Endothelial cell of umbilical vein (primary cell): Measurements from ENCODE around the gene HMCES. TPM values are rescaled to one million over a fixed set of nuclear protein-coding genes. Genes with fewer than 3 reads are reported as not detected.

Experiments
- BruUV-seq: library from RNA; stranded (reverse); fragments of 400-500 nt; replicated peaks from 2 replicates; lab custom pipeline; 2021; lab: Mats Ljungman, UMichigan
- CTCF ChIA-PET: fragments of 300-600, 350-600 bp; sonication (Branson Sonifier 250); formaldehyde crosslinking; loops from one replicate; lab custom pipeline; 2021; ENCODE audit warnings: antibody characterized with exemption, inconsistent platforms; lab: Charles Lee
- POLR2A ChIA-PET: fragments of 300-600, 350-600 bp; sonication (Branson Sonifier 250); formaldehyde crosslinking; loops from one replicate; lab custom pipeline; 2021; ENCODE audit warnings: antibody characterized with exemption, inconsistent platforms; lab: Charles Lee
- DNase-seq: peaks from one replicate; pipeline ENCODE4 v3.0.0-alpha.2; 2011; ENCODE audit warnings: low read depth, low spot score
- FAIRE-seq: peaks from 2 replicates; lab custom pipeline; 2011; peaks lifted over from hg19 to GRCh38; lab: Jason Lieb, UNC
- H2AFZ ChIP-seq: 2 replicates; pipeline ENCODE4 v1.6.0; 2012; ENCODE audit warnings: low read depth, low read length, control low read depth, inconsistent platforms
- H3K27ac ChIP-seq: 2 replicates; pipeline ENCODE4 v1.5.1; 2011; ENCODE audit warnings: low read depth, mild to moderate bottlenecking, control low read depth, low read length, moderate library complexity; ENCODE audit not compliant: insufficient read depth
- H3K27me3 ChIP-seq, 2 experiments: 2 replicates each; pipeline versions ENCODE4 v1.6.0 to v1.6.1; 2011; ENCODE audit warnings: low read length in 2 of 2, mixed read lengths in 1 of 2; ENCODE audit not compliant: control insufficient read depth in 2 of 2, insufficient read depth in 2 of 2
- H3K36me3 ChIP-seq, 2 experiments: 2 replicates in 1 of 2; 3 replicates in 1 of 2; pipeline ENCODE4 v1.5.1; 2011; ENCODE audit warnings: low read length in 2 of 2, mild to moderate bottlenecking in 1 of 2, moderate library complexity in 1 of 2; ENCODE audit not compliant: control insufficient read depth in 2 of 2, insufficient read depth in 2 of 2; ENCODE audit errors: extremely low read depth in 1 of 2
- H3K4me1 ChIP-seq: 3 replicates; pipeline ENCODE4 v1.5.1; 2011; ENCODE audit warnings: mild to moderate bottlenecking, low read length; ENCODE audit not compliant: control insufficient read depth, insufficient read depth; ENCODE audit errors: extremely low read depth
- H3K4me2 ChIP-seq: 2 replicates; pipeline ENCODE4 v1.6.1; 2011; ENCODE audit warnings: low read length, control low read depth, mixed read lengths; ENCODE audit not compliant: insufficient read depth
- H3K4me3 ChIP-seq, 3 experiments: fragments of 200-600 bp in 1 of 3; sonication (generic), shearing (Covaris generic) in 1 of 3; replicated peaks in 1 of 3; 2 replicates each; pipeline ENCODE4 v1.5.1; 2011 to 2016; ENCODE audit warnings: control low read depth in 3 of 3, low read length in 3 of 3, mild to moderate bottlenecking in 2 of 3, inconsistent platforms in 1 of 3, low read depth in 1 of 3, moderate library complexity in 1 of 3; ENCODE audit not compliant: insufficient read depth in 1 of 3
- H3K79me2 ChIP-seq: 2 replicates; pipeline ENCODE4 v1.6.0; 2012; ENCODE audit warnings: low read length, inconsistent platforms; ENCODE audit not compliant: control insufficient read depth, insufficient read depth
- H3K9ac ChIP-seq: replicated peaks from 2 replicates; pipeline ENCODE3; 2011; ENCODE audit warnings: low read length, control low read depth; ENCODE audit not compliant: insufficient read depth; ENCODE audit errors: extremely low read depth
- H3K9me1 ChIP-seq: replicated peaks from 3 replicates; pipeline ENCODE4 v1.6.0; 2011; ENCODE audit warnings: mild to moderate bottlenecking, low read length; ENCODE audit not compliant: control insufficient read depth, insufficient read depth; ENCODE audit errors: extremely low read depth
- H3K9me3 ChIP-seq: replicated peaks from 2 replicates; pipeline ENCODE4 v1.5.1; 2012; ENCODE audit warnings: low read length, inconsistent platforms; ENCODE audit not compliant: control insufficient read depth, insufficient read depth
- H4K20me1 ChIP-seq: replicated peaks from 2 replicates; pipeline ENCODE3; 2011; ENCODE audit warnings: mild to moderate bottlenecking, low read length; ENCODE audit not compliant: control insufficient read depth, insufficient read depth; ENCODE audit errors: extremely low read depth
- EZH2 ChIP-seq: IDR thresholded peaks from 2 replicates; pipeline ENCODE4 v1.6.1; 2012; ENCODE audit warnings: borderline replicate concordance, low read depth, mild to moderate bottlenecking, moderate library complexity, low read length, inconsistent platforms; ENCODE audit not compliant: severe bottlenecking
- FOS ChIP-seq: IDR thresholded peaks from 2 replicates; pipeline ENCODE4 v1.6.1; 2011; ENCODE audit warnings: mild to moderate bottlenecking, low read length, moderate library complexity, borderline replicate concordance; ENCODE audit not compliant: insufficient read depth
- GATA2 ChIP-seq: IDR thresholded peaks from 2 replicates; pipeline ENCODE4 v1.7.0; 2011; ENCODE audit warnings: low read depth, mild to moderate bottlenecking, moderate library complexity, mixed read lengths, low read length; ENCODE audit not compliant: insufficient read length, insufficient read depth
- JUN ChIP-seq: IDR thresholded peaks from 2 replicates; pipeline ENCODE4 v1.6.1; 2011; ENCODE audit warnings: borderline replicate concordance, low read depth; ENCODE audit not compliant: insufficient read length, insufficient read depth
- MYC ChIP-seq: IDR thresholded peaks from one replicate; pipeline ENCODE4 v1.6.1; 2011; ENCODE audit warnings: mild to moderate bottlenecking, low read depth, low read length
- POLR2A ChIP-seq: IDR thresholded peaks from 2 replicates; pipeline ENCODE4 v1.6.1; 2012; ENCODE audit warnings: low read depth, mild to moderate bottlenecking, control low read depth, low read length
- POLR2AphosphoS5 ChIP-seq: IDR thresholded peaks from 2 replicates; pipeline ENCODE4 v1.6.1; 2012; ENCODE audit warnings: low read depth, mild to moderate bottlenecking, control low read depth, low read length, moderate library complexity; ENCODE audit not compliant: insufficient read depth
- dilution Hi-C: fragments of 300-500 bp; cut with MboI; formaldehyde crosslinking; loops from one replicate; pipeline ENCODE4 v1.15.0; 2019; ENCODE audit warnings: low sequenced_read_pairs; ENCODE audit not compliant: extremely low pct_ligation_motif_present
- intact Hi-C: fragments of 100-400 bp; cut with micrococcal nuclease; formaldehyde crosslinking; loops from one replicate; pipeline ENCODE4 v1.10.0; 2022
- polyA plus RNA-seq, 4 experiments: library from polyadenylated mRNA; depleted of rRNA in 3 of 4; stranded (reverse) in 3 of 4; unstranded in 1 of 4; fragments of >200 nt; gene quantifications; 2 replicates each; pipeline versions ENCODE4 v1.2.1 to v1.2.3, GENCODE V29; 2011 to 2012; ENCODE audit warnings: missing spikeins in 1 of 4
- total RNA-seq: library from RNA; stranded (reverse); gene quantifications from 2 replicates; pipeline ENCODE4 v1.2.3, GENCODE V29; 2021
- TF ChIP-seq, protein P1 (sequence below), 2 donors: IDR thresholded peaks; 1 replicate in 1 of 2; 2 replicates in 1 of 2; pipeline ENCODE4 v1.5.1; 2011; ENCODE audit warnings: low read length in 2 of 2, mild to moderate bottlenecking in 2 of 2, moderate library complexity in 2 of 2, control low read depth in 1 of 2, inconsistent platforms in 1 of 2, low read depth in 1 of 2; ENCODE audit not compliant: insufficient read depth in 1 of 2; ENCODE audit errors: extremely low read depth in 1 of 2
- TF ChIP-seq, protein P2 (sequence below): IDR thresholded peaks from 2 replicates; pipeline ENCODE4 v1.6.1; 2011; ENCODE audit not compliant: insufficient read depth, insufficient read length

The HMCES gene
- total and polyA plus RNA-seq, 2 donors (not counting 3 experiments of a cell fraction or from before 2014, with no cell fraction given): 30.6 to 40.8 TPM

DNA sequence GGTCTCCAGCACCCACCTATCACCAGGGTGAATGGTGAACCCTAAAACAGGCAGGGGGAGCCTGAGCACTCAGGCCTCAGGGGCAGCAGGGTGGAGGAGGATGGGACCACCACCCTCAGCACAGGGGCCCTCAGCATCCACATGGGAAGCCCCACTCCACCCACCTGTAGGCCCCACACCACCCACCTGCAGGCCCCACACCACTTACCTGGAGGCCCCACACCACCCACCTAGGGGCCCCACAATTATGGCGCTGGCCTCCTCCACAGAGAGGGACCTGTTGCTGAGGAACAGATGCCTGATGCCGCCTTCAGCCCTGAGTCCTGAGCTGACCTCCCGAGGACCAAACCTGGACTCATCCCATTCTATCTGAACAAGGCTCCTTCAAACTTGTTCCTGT, 46.7 kb downstream of the HMCES start:
- no peak overlapping the region for H3K4me3 ChIP-seq
- ChIA-PET CTCF (interaction anchor here (1.0 kb wide), 1 partner anchor 9 kb away, joined by 3 read pairs; a partner anchor contains a TSS), POLR2A (no interaction called here)
- no peaks in the 10 kb centered on the region for H3K4me1 ChIP-seq
- no peak overlapping the region for H2AFZ ChIP-seq
- no peaks in the 10 kb centered on the region for H3K9me3 ChIP-seq
- BruUV-seq: no TSS peak
- no peaks in the 10 kb centered on the region for H4K20me1 ChIP-seq
- H3K79me2 ChIP-seq: no peaks in the 10 kb centered on the region
- intact Hi-C loops: no loop called here
- no peaks in the 10 kb centered on the region for H3K9me1 ChIP-seq
- no peak overlapping the region for H3K9ac ChIP-seq
- no peaks in the 10 kb centered on the region for H3K36me3 ChIP-seq
- H3K4me2 ChIP-seq: no peak overlapping the region
- no peaks in the 10 kb centered on the region for H3K27me3 ChIP-seq
- FAIRE-seq (no peak), DNase-seq (no peak)
- no peak for TF ChIP-seq MYC
- TF ChIP-seq, protein P1, sequence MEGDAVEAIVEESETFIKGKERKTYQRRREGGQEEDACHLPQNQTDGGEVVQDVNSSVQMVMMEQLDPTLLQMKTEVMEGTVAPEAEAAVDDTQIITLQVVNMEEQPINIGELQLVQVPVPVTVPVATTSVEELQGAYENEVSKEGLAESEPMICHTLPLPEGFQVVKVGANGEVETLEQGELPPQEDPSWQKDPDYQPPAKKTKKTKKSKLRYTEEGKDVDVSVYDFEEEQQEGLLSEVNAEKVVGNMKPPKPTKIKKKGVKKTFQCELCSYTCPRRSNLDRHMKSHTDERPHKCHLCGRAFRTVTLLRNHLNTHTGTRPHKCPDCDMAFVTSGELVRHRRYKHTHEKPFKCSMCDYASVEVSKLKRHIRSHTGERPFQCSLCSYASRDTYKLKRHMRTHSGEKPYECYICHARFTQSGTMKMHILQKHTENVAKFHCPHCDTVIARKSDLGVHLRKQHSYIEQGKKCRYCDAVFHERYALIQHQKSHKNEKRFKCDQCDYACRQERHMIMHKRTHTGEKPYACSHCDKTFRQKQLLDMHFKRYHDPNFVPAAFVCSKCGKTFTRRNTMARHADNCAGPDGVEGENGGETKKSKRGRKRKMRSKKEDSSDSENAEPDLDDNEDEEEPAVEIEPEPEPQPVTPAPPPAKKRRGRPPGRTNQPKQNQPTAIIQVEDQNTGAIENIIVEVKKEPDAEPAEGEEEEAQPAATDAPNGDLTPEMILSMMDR (IDR thresholded peaks at IDR 0.05; ENCODE audit: extremely low read depth in 1 of 2, insufficient read depth in 1 of 2, low read depth in 1 of 2, low read length in 2 of 2): no peak
- TF ChIP-seq, protein P2, sequence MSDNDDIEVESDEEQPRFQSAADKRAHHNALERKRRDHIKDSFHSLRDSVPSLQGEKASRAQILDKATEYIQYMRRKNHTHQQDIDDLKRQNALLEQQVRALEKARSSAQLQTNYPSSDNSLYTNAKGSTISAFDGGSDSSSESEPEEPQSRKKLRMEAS: no peak
- TF ChIP-seq FOS: no peak
- no peak for TF ChIP-seq POLR2AphosphoS5
- no peak for TF ChIP-seq POLR2A
- TF ChIP-seq JUN: no peak
- no peak for TF ChIP-seq GATA2
- no peak for TF ChIP-seq EZH2
- H3K27ac ChIP-seq: no peak overlapping the region
- dilution Hi-C loops: no loop called here
